Vagina (tissue), 2 donors: ENCODE data around the gene FNDC5. TPM values are rescaled to one million over a fixed set of nuclear protein-coding genes. Genes with fewer than 3 reads are reported as not detected.

Source experiments
- DNase-seq, 2 donors: peaks; one replicate each; pipeline ENCODE4 v3.0.0-alpha.2; 2017; ENCODE audit errors: extremely low spot score in 2 of 2
- H3K27ac ChIP-seq: fragments of 200-600 bp; sonication (generic); one replicate; pipeline ENCODE4 v1.5.1; 2019
- H3K27me3 ChIP-seq: fragments of 200-600 bp; sonication (generic); one replicate; pipeline ENCODE4 v1.5.1; 2019
- H3K36me3 ChIP-seq, 2 donors: fragments of 200-600 bp; sonication (generic); one replicate each; pipeline ENCODE4 v1.5.1; 2017 to 2019
- H3K4me1 ChIP-seq: fragments of 200-600 bp; sonication (generic); one replicate; pipeline ENCODE4 v1.5.1; 2019
- H3K4me3 ChIP-seq, 2 donors: fragments of 200-600 bp; sonication (generic); 1 replicate in 1 of 2; 2 replicates in 1 of 2; pipeline ENCODE4 v1.5.1; 2016 to 2019
- H3K9me3 ChIP-seq: fragments of 200-600 bp; sonication (generic); one replicate; pipeline ENCODE4 v1.5.1; 2019
- POLR2A ChIP-seq, 2 donors: fragments of 450-650 bp; IDR thresholded peaks; one replicate each; pipeline ENCODE4 v1.6.1; 2017; ENCODE audit warnings: antibody characterized with exemption in 2 of 2, mild to moderate bottlenecking in 2 of 2, moderate library complexity in 2 of 2
- POLR2AphosphoS5 ChIP-seq, 2 donors: sonication (generic); formaldehyde crosslinking; IDR thresholded peaks; one replicate each; pipeline ENCODE4 v1.9.0; 2017; ENCODE audit warnings: antibody characterized with exemption in 2 of 2, mild to moderate bottlenecking in 2 of 2, low read depth in 1 of 2; ENCODE audit not compliant: insufficient read depth in 1 of 2
- intact Hi-C: fragments of 100-400 bp; cut with DNase I; formaldehyde crosslinking; loops from one replicate; pipeline ENCODE4 v1.15.1; 2023
- total RNA-seq: library from RNA; depleted of rRNA; stranded (reverse); fragments of >200 nt; gene quantifications from one replicate; pipeline ENCODE4 v1.2.3, GENCODE V29; 2016
- TF ChIP-seq, protein P1 (sequence below), 3 experiments: fragments of 450-650 bp in 2 of 3; fragments of 200-600 bp in 1 of 3; sonication (generic) in 1 of 3; IDR thresholded peaks; one replicate each; pipeline ENCODE4 v1.5.1; 2017 to 2019; ENCODE audit warnings: antibody characterized with exemption in 3 of 3, mild to moderate bottlenecking in 2 of 3, moderate library complexity in 2 of 3

Gene FNDC5
- total RNA-seq, 1 donor from 2014 or later: 4.7 TPM

DNA sequence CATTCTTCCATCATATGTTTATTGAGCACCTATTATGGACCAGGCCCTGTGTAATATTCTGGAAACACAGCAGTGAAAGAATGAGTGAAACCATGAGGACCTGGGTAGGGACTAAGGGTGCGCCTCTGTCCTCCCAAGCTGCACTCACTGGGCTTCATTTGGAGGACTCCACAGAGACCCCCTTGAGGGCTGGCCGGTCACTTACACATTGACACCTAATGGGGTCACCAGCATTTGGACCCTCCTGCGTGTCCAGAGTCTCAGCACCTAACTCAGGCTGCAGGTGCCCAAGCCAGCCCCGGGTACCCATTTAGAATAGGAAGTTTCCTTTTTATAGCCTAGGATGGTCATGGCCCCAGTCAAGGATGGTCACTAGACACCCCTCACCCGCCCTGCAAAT lies 2.8 kb upstream of the FNDC5 start:
- H3K4me1 ChIP-seq: peaks cover 31% of the 10 kb centered on the region
- H3K27me3 ChIP-seq: no peaks in the 10 kb centered on the region
- H3K27ac ChIP-seq: no peak overlapping the region
- no peak for TF ChIP-seq POLR2AphosphoS5 (IDR thresholded peaks at IDR 0.05; ENCODE audit: insufficient read depth in 1 of 2, low read depth in 1 of 2)
- TF ChIP-seq, protein P1, sequence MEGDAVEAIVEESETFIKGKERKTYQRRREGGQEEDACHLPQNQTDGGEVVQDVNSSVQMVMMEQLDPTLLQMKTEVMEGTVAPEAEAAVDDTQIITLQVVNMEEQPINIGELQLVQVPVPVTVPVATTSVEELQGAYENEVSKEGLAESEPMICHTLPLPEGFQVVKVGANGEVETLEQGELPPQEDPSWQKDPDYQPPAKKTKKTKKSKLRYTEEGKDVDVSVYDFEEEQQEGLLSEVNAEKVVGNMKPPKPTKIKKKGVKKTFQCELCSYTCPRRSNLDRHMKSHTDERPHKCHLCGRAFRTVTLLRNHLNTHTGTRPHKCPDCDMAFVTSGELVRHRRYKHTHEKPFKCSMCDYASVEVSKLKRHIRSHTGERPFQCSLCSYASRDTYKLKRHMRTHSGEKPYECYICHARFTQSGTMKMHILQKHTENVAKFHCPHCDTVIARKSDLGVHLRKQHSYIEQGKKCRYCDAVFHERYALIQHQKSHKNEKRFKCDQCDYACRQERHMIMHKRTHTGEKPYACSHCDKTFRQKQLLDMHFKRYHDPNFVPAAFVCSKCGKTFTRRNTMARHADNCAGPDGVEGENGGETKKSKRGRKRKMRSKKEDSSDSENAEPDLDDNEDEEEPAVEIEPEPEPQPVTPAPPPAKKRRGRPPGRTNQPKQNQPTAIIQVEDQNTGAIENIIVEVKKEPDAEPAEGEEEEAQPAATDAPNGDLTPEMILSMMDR (IDR thresholded peaks at IDR 0.05): no peak
- no peak for TF ChIP-seq POLR2A (IDR thresholded peaks at IDR 0.05)
- no peak for DNase-seq
- no peak overlapping the region for H3K4me3 ChIP-seq
- no peaks in the 10 kb centered on the region for H3K9me3 ChIP-seq
- H3K36me3 ChIP-seq: no peaks in the 10 kb centered on the region
- intact Hi-C loops: loop anchor here (10.0 kb wide), 1 partner anchor 159 kb away; no protein-coding TSS in a partner anchor

DNA sequence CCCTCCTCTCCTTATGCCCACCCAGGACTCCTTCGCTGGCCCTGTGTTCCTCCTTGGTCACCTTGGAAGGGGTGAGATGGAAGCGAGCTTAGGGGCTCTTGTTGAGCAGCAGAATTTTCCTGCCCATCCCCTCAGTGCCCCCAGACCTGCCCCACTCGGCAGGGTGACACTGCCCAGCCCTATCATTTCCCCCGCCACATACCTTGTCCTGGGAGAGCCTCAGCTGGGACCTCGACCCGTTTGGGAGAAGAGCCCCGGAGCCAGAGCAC lies 1.4 kb upstream of the FNDC5 start:
- Histone ChIP-seq H3K27ac (no peak overlapping the region), H3K27me3 (no peaks in the 10 kb centered on the region), H3K9me3 (no peaks in the 10 kb centered on the region), H3K36me3 (no peaks in the 10 kb centered on the region), H3K4me3 (no peak overlapping the region), H3K4me1 (peaks cover 26% of the 10 kb centered on the region)
- TF ChIP-seq, protein P1 (IDR thresholded peaks at IDR 0.05): no peak
- TF ChIP-seq POLR2AphosphoS5 (IDR thresholded peaks at IDR 0.05; ENCODE audit: insufficient read depth in 1 of 2, low read depth in 1 of 2): no peak
- no peak for TF ChIP-seq POLR2A (IDR thresholded peaks at IDR 0.05)
- intact Hi-C loops: loop anchor here (10.0 kb wide), 1 partner anchor 157 kb away; no protein-coding TSS in a partner anchor
- DNase-seq: no peak

DNA sequence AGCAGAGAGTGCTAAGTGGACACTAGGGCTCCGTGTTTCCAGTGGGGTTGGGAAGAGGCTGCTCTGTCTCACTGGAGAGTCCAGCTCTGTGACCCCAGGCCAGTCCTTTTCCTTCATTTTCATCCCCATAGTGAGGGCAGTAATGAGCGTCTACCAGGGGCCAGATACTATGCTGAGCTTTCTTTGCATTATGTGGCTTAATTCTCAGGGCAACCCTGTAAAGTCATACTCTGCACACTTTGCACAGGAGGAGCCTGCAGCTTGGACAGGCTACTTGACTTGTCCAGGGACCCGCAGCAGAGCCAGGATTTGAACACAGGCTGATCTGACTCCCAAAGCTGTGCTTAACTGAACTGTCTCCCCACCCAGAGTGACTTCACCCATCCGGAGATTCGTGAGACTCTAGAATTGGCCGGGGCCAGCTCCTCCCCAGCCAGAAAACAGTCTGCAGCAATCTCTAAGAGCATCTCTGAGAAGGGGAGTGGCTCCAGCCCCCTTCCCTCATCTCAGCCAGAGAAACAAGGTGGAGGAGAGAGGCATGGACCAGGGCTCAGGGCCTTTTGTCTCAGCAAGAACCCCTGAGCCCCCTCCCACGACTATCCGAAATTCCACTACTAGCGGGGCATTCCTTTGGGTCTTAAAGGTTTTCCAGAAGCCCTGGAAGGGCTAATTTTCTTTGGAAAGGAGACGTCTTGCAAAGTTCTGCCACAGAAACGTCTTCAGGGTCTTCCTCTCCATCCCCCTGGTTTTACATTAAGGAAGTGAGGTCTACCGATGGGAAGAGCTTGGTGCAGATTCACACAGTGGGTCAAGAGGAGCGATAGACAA lies 866 bp upstream of the FNDC5 start:
- Histone ChIP-seq H3K4me1 (peaks cover 26% of the 10 kb centered on the region), H3K9me3 (no peaks in the 10 kb centered on the region), H3K27ac (no peak overlapping the region), H3K36me3 (no peaks in the 10 kb centered on the region), H3K27me3 (no peaks in the 10 kb centered on the region), H3K4me3 (peak overlapping the region; percentile 38 to 56)
- TF ChIP-seq, protein P1 (IDR thresholded peaks at IDR 0.05): no peak
- no peak for TF ChIP-seq POLR2A (IDR thresholded peaks at IDR 0.05)
- TF ChIP-seq POLR2AphosphoS5 (IDR thresholded peaks at IDR 0.05; ENCODE audit: insufficient read depth in 1 of 2, low read depth in 1 of 2): no peak
- DNase-seq: peak in 1 of 2 donors; percentile 49
- intact Hi-C loops: loop anchor here (10.0 kb wide), 1 partner anchor 157 kb away; no protein-coding TSS in a partner anchor

DNA sequence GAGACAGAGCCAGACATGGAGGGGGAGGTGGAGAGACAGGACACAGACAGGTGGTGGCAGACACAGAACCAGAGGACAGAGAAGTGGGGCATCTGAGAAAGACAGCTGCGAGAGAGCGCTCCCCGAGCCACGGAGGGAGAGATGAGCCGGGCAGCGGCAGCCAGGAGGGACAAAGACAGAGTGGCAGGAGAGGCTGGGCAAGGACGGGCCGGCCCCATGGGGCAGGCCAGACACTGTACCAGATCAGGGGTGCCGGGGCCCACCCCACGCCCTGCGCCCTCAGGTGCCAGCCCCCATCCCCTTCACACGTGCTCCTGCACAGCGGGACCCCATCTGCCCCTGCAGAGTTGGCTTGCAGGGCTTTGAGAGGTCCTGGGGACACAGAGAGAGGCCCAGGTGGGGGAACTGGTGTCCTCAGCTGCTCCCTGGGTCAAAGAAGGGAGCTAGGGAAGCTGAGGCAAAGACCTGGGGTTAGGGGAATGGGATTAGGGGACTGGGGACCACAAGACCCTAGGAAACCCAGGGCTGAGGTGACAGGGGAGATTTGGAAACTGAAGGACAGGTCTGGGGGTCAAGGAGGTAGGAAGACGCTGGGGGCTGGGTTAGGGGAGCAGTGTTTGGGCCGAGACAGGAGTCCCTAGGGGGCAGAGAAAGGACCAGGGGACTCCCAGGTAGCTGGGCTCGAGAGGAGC lies 643 bp downstream of the FNDC5 start:
- H3K4me3 ChIP-seq: peak overlapping the region; percentile 31 to 56
- H3K36me3 ChIP-seq: no peaks in the 10 kb centered on the region
- no peaks in the 10 kb centered on the region for H3K9me3 ChIP-seq
- TF ChIP-seq POLR2AphosphoS5 (IDR thresholded peaks at IDR 0.05; ENCODE audit: insufficient read depth in 1 of 2, low read depth in 1 of 2) (no peak), POLR2A (IDR thresholded peaks at IDR 0.05) (no peak)
- TF ChIP-seq, protein P1 (IDR thresholded peaks at IDR 0.05): no peak
- H3K27ac ChIP-seq: no peak overlapping the region
- peaks cover 26% of the 10 kb centered on the region for H3K4me1 ChIP-seq
- intact Hi-C loops: loop anchor here (10.0 kb wide), 1 partner anchor 155 kb away; no protein-coding TSS in a partner anchor
- peak in 1 of 2 donors; percentile 67 for DNase-seq
- H3K27me3 ChIP-seq: no peaks in the 10 kb centered on the region
